Keratinocyte (primary cell): ENCODE data around the gene ABLIM2. TPM values are rescaled to one million over a fixed set of nuclear protein-coding genes. Genes with fewer than 3 reads are reported as not detected.

ENCODE experiments used
- DNase-seq: peaks from one replicate; pipeline ENCODE4 v3.0.0-alpha.2; 2011; ENCODE audit warnings: low read depth, missing footprints, low spot score
- FAIRE-seq: peaks from 2 replicates; lab custom pipeline; 2011; peaks lifted over from hg19 to GRCh38; lab: Jason Lieb, UNC
- H2AFZ ChIP-seq: 2 replicates; pipeline ENCODE4 v1.6.0; 2012; ENCODE audit warnings: low read length, control low read depth, inconsistent platforms; ENCODE audit not compliant: control insufficient read depth
- H3K27ac ChIP-seq: 2 replicates; pipeline ENCODE4 v1.5.1; 2011; ENCODE audit warnings: low read length; ENCODE audit not compliant: control insufficient read depth, insufficient read depth
- H3K27me3 ChIP-seq: 3 replicates; pipeline ENCODE4 v1.6.0; 2011; ENCODE audit warnings: low read length; ENCODE audit not compliant: control insufficient read depth, insufficient read depth; ENCODE audit errors: extremely low read depth
- H3K36me3 ChIP-seq, 2 experiments: 2 replicates in 1 of 2; 3 replicates in 1 of 2; pipeline ENCODE4 v1.5.1; 2011; ENCODE audit warnings: low read length in 2 of 2, mild to moderate bottlenecking in 1 of 2; ENCODE audit not compliant: control insufficient read depth in 2 of 2, insufficient read depth in 2 of 2; ENCODE audit errors: extremely low read depth in 1 of 2
- H3K4me1 ChIP-seq: 3 replicates; pipeline ENCODE4 v1.5.1; 2011; ENCODE audit warnings: low read length; ENCODE audit not compliant: control insufficient read depth, insufficient read depth; ENCODE audit errors: extremely low read depth
- H3K4me2 ChIP-seq: 3 replicates; pipeline ENCODE4 v1.6.0; 2011; ENCODE audit warnings: low read depth, low read length; ENCODE audit not compliant: control insufficient read depth, insufficient read depth; ENCODE audit errors: extremely low read depth
- H3K4me3 ChIP-seq, 3 experiments: fragments of 200-600 bp in 1 of 3; sonication (generic) in 1 of 3; 2 replicates in 2 of 3; 3 replicates in 1 of 3; pipeline ENCODE4 v1.5.1; 2011 to 2016; ENCODE audit warnings: low read length in 3 of 3, mild to moderate bottlenecking in 3 of 3, control low read depth in 2 of 3, inconsistent platforms in 1 of 3, low read depth in 1 of 3, mixed read lengths in 1 of 3, mixed run types in 1 of 3, moderate library complexity in 1 of 3; ENCODE audit not compliant: control insufficient read depth in 2 of 3, insufficient read depth in 2 of 3; ENCODE audit errors: extremely low read depth in 1 of 3
- H3K79me2 ChIP-seq: 2 replicates; pipeline ENCODE4 v1.6.0; 2012; ENCODE audit warnings: low read length; ENCODE audit not compliant: control insufficient read depth, insufficient read depth
- H3K9ac ChIP-seq: 3 replicates; pipeline ENCODE4 v1.6.0; 2011; ENCODE audit warnings: low read length; ENCODE audit not compliant: control insufficient read depth, insufficient read depth; ENCODE audit errors: extremely low read depth
- H3K9me1 ChIP-seq: 3 replicates; pipeline ENCODE4 v1.6.0; 2011; ENCODE audit warnings: low read length; ENCODE audit not compliant: control insufficient read depth, insufficient read depth; ENCODE audit errors: extremely low read depth
- H3K9me3 ChIP-seq: 2 replicates; pipeline ENCODE4 v1.5.1; 2012; ENCODE audit warnings: low read depth, low read length; ENCODE audit not compliant: control insufficient read depth
- H4K20me1 ChIP-seq: 3 replicates; pipeline ENCODE4 v1.6.0; 2011; ENCODE audit warnings: low read length; ENCODE audit not compliant: control insufficient read depth, insufficient read depth; ENCODE audit errors: extremely low read depth
- CTCF ChIP-seq, 3 experiments: IDR thresholded peaks in 1 of 3; conservative IDR thresholded peaks in 1 of 3; optimal IDR thresholded peaks in 1 of 3; 2 replicates in 2 of 3; 3 replicates in 1 of 3; pipeline versions ENCODE3 to v1.5.1; 2011; ENCODE audit warnings: low read length in 3 of 3, mild to moderate bottlenecking in 3 of 3, moderate library complexity in 2 of 3, control low read depth in 1 of 3, inconsistent platforms in 1 of 3; ENCODE audit not compliant: insufficient read depth in 2 of 3; ENCODE audit errors: extremely low read depth in 1 of 3
- EZH2 ChIP-seq: IDR thresholded peaks from one replicate; pipeline ENCODE4 v1.6.1; 2012; ENCODE audit warnings: inconsistent platforms, mild to moderate bottlenecking, low read length, moderate library complexity
- dilution Hi-C: fragments of 300-500 bp; cut with MboI; formaldehyde crosslinking; loops from one replicate; pipeline ENCODE4 v1.7.0; 2020; ENCODE audit warnings: low sequenced_read_pairs; ENCODE audit not compliant: extremely low pct_ligation_motif_present
- polyA plus RNA-seq, 5 experiments: library from polyadenylated mRNA; depleted of rRNA in 3 of 5; stranded (reverse) in 3 of 5; stranded (forward) in 1 of 5; unstranded in 1 of 5; fragments of >200 nt; gene quantifications; 1 replicate in 1 of 5; 2 replicates in 3 of 5; 3 replicates in 1 of 5; pipeline versions ENCODE4 v1.2.1 to v1.2.3, GENCODE V29; 2011 to 2012; ENCODE audit warnings: missing spikeins in 2 of 5, low read depth in 1 of 5, low replicate concordance in 1 of 5

ABLIM2 gene
- polyA plus RNA-seq, 1 donor (not counting 4 experiments of a cell fraction or from before 2014, with no cell fraction given), result 0.94 TPM

DNA sequence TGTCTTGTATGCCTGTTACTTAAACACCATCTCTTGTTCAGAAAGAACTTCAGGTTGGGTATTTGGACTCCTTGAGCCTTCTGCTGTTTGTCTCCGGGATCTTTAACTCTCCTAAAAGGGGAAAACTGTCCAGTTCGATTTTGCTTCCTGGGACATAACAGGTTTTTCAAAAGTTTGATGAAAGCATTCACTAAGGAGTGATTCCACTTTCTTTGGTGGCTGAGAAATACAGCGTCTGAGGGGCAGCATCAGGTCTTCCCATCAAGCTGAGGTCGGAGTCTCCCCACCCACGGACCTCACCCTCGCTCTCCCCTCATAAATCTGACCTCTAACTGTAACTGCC is 220.4 kb downstream of the ABLIM2 start:
- H2AFZ ChIP-seq, result no peak overlapping the region
- peaks cover 29% of the 10 kb centered on the region for H3K4me1 ChIP-seq
- no peaks in the 10 kb centered on the region for H4K20me1 ChIP-seq

GRCh38 chr4:7937006-7937405 is 221.6 kb downstream of the ABLIM2 start:
- Histone ChIP-seq H3K9ac (no peak overlapping the region), H3K27ac (no peak overlapping the region), H4K20me1 (no peaks in the 10 kb centered on the region), H3K4me2 (no peak overlapping the region), H3K27me3 (no peaks in the 10 kb centered on the region), H3K4me3 (no peak overlapping the region), H3K4me1 (peaks cover 29% of the 10 kb centered on the region), H3K9me3 (no peaks in the 10 kb centered on the region), H3K79me2 (peaks cover 66% of the 10 kb centered on the region), H3K9me1 (no peaks in the 10 kb centered on the region), H3K36me3 (peaks cover 0 to 3% of the 10 kb centered on the region in 2 experiments), H2AFZ (no peak overlapping the region)
- no peak for TF ChIP-seq CTCF (optimal IDR thresholded peaks at IDR 0.05 in 1 of 3, IDR thresholded peaks at IDR 0.05 in 1 of 3, conservative IDR thresholded peaks at IDR 0.05 in 1 of 3; ENCODE audit: extremely low read depth in 1 of 3, insufficient read depth in 2 of 3, low read length in 3 of 3)
- no peak for TF ChIP-seq EZH2
- dilution Hi-C loops, result no loop called here
- no peak for DNase-seq
- FAIRE-seq, result no peak

More for the DNA sequence above, 220.4 kb downstream of the ABLIM2 start:
- TF ChIP-seq CTCF (optimal IDR thresholded peaks at IDR 0.05 in 1 of 3, IDR thresholded peaks at IDR 0.05 in 1 of 3, conservative IDR thresholded peaks at IDR 0.05 in 1 of 3; ENCODE audit: extremely low read depth in 1 of 3, insufficient read depth in 2 of 3, low read length in 3 of 3) (no peak), EZH2 (no peak)
- FAIRE-seq, result no peak
- peak overlapping the region; percentile 83 to 84 (median 84) for H3K4me3 ChIP-seq
- H3K9me3 ChIP-seq, result no peaks in the 10 kb centered on the region
- peaks cover 0 to 3% of the 10 kb centered on the region in 2 experiments for H3K36me3 ChIP-seq
- H3K79me2 ChIP-seq, result peaks cover 56% of the 10 kb centered on the region
- peak overlapping the region; percentile 90 for H3K9ac ChIP-seq
- H3K27ac ChIP-seq, result peak overlapping the region; percentile 67
- no peak for DNase-seq
- dilution Hi-C loops, result no loop called here
- no peaks in the 10 kb centered on the region for H3K9me1 ChIP-seq
- no peaks in the 10 kb centered on the region for H3K27me3 ChIP-seq
- H3K4me2 ChIP-seq, result peak overlapping the region; percentile 93
